Endodermal cell (in vitro differentiated cells): ENCODE measurements around the gene DAPK2. TPM values are rescaled to one million over a fixed set of nuclear protein-coding genes. Genes with fewer than 3 reads are reported as not detected.

ENCODE experiments used
- DNase-seq: peaks from one replicate; pipeline ENCODE4 v3.0.0-alpha.2; 2017
- H3K27ac ChIP-seq: 2 replicates; pipeline ENCODE4 v1.5.1; 2013; ENCODE audit warnings: mild to moderate bottlenecking, low read depth, low read length, moderate library complexity
- H3K27me3 ChIP-seq: 2 replicates; pipeline ENCODE4 v1.6.1; 2013; ENCODE audit warnings: mild to moderate bottlenecking, low read length, moderate library complexity; ENCODE audit not compliant: insufficient read depth, control insufficient read depth, poor library complexity, severe bottlenecking
- H3K36me3 ChIP-seq: 2 replicates; pipeline ENCODE4 v1.7.0; 2013; ENCODE audit warnings: mild to moderate bottlenecking, low read length, moderate library complexity; ENCODE audit not compliant: control insufficient read depth, insufficient read depth
- H3K4me1 ChIP-seq: one replicate; pipeline ENCODE4 v1.7.0; 2013; ENCODE audit warnings: low read length; ENCODE audit not compliant: control insufficient read depth, insufficient read depth
- H3K4me3 ChIP-seq: 2 replicates; pipeline ENCODE4 v1.5.1; 2013; ENCODE audit warnings: mild to moderate bottlenecking, low read length, moderate library complexity
- H3K9ac ChIP-seq: 2 replicates; pipeline ENCODE4 v1.6.1; 2013; ENCODE audit warnings: mild to moderate bottlenecking, low read length, moderate library complexity; ENCODE audit not compliant: poor library complexity, severe bottlenecking; ENCODE audit errors: extremely low read depth
- H3K9me3 ChIP-seq: 2 replicates; pipeline ENCODE4 v1.6.1; 2013; ENCODE audit warnings: mild to moderate bottlenecking, low read length, moderate library complexity; ENCODE audit not compliant: control insufficient read depth
- H3K27ac Mint-ChIP-seq: 2 replicates; pipeline ENCODE4 v1.8.0; 2020; ENCODE audit warnings: mixed read lengths
- H3K27me3 Mint-ChIP-seq: 2 replicates; pipeline ENCODE4 v1.8.0; 2021; ENCODE audit warnings: mild to moderate bottlenecking, mixed read lengths; ENCODE audit not compliant: insufficient read depth
- H3K36me3 Mint-ChIP-seq: 2 replicates; pipeline ENCODE4 v1.8.0; 2020; ENCODE audit warnings: low read depth, mixed read lengths
- H3K4me1 Mint-ChIP-seq: 2 replicates; pipeline ENCODE4 v1.8.0; 2020; ENCODE audit warnings: mixed read lengths
- H3K4me3 Mint-ChIP-seq: 2 replicates; pipeline ENCODE4 v1.8.0; 2020; ENCODE audit warnings: mild to moderate bottlenecking, moderate library complexity, mixed read lengths
- H3K9me3 Mint-ChIP-seq: 2 replicates; pipeline ENCODE4 v1.8.0; 2020; ENCODE audit warnings: mild to moderate bottlenecking, mixed read lengths
- CTCF ChIP-seq: fragments of 200-600 bp; sonication (generic); conservative IDR thresholded peaks from 2 replicates; pipeline ENCODE4 v1.5.0; 2021; ENCODE audit warnings: antibody characterized with exemption, mild to moderate bottlenecking
- WGBS, 2 experiments: methylation state at CpG; one replicate each; pipeline versions ENCODE4 v1.1.5 to v1.1.7; 2013; ENCODE audit warnings: missing lambda C conversion rate in 2 of 2, mixed read lengths in 1 of 2; ENCODE audit not compliant: insufficient coverage in 1 of 2, insufficient read length in 1 of 2; 5-methylcytosine and 5-hydroxymethylcytosine counted together
- total RNA-seq, 2 donors: library from RNA; stranded (reverse); fragmentation: NEBNext Ultra II Directional in 1 of 2; extraction: Animal tissue kit (Norgen Biotek cat#: 25700) in 1 of 2; gene quantifications; 2 replicates in 1 of 2; 3 replicates in 1 of 2; pipeline ENCODE4 v1.2.1, GENCODE V29; 2021

DAPK2 gene
- total RNA-seq, 2 donors from 2014 or later: 2.4 to 2.6 TPM

DNA sequence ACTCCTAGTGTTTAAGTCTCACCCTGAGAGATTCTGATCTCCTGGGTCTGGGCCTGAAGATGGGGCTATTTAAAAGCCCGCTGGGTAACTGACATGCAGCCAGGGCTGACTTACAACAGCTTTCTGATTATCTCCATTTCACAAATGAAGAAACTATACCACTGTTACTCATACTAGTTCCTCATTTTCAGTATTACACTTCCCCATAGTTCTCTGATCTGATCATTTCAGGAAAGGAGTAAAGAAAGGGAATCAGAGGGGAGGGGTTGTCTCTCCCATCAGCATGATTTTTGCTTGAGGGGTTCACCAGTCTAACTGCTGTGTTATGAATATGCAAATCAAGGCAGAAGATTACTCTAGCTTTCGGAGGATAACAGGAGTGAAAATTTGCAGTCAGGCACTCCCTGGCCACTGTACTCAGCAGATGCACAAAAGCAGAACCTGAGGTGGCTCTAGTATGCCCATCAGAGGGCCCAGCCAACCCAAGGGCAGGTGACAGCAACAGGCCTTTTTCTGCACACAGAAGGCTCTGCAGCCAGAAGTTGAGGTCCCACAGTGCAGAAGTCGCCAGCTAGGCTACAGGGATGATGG is 59.4 kb downstream of the DAPK2 start:
- no peak overlapping the region for H3K4me3 ChIP-seq
- DNase-seq: no peak
- WGBS, 2 experiments: 89 to 93% methylated on average over 3 of the region's 3 CpGs
- no peak overlapping the region for H3K4me3 Mint-ChIP-seq
- no peaks in the 10 kb centered on the region for H3K27me3 Mint-ChIP-seq
- no peaks in the 10 kb centered on the region for H3K4me1 ChIP-seq
- no peak for TF ChIP-seq CTCF
- no peaks in the 10 kb centered on the region for H3K9me3 Mint-ChIP-seq
- no peak overlapping the region for H3K9ac ChIP-seq
- no peaks in the 10 kb centered on the region for H3K36me3 Mint-ChIP-seq
- H3K27me3 ChIP-seq: no peaks in the 10 kb centered on the region
- no peaks in the 10 kb centered on the region for H3K9me3 ChIP-seq
- H3K27ac ChIP-seq: no peak overlapping the region
- no peak overlapping the region for H3K27ac Mint-ChIP-seq
- no peaks in the 10 kb centered on the region for H3K4me1 Mint-ChIP-seq
- H3K36me3 ChIP-seq: no peaks in the 10 kb centered on the region

- no peak overlapping the region for H3K4me3 Mint-ChIP-seq
Observed at GRCh38 chr15:63986185-63986680, 60.1 kb downstream of the DAPK2 start.

GRCh38 chr15:63985221-63986184 is 60.8 kb downstream of the DAPK2 start:
- no peaks in the 10 kb centered on the region for H3K27me3 ChIP-seq
- no peaks in the 10 kb centered on the region for H3K36me3 ChIP-seq
- Mint-ChIP-seq H3K27me3 (no peaks in the 10 kb centered on the region), H3K27ac (no peak overlapping the region), H3K4me1 (no peaks in the 10 kb centered on the region), H3K9me3 (no peaks in the 10 kb centered on the region), H3K4me3 (no peak overlapping the region), H3K36me3 (no peaks in the 10 kb centered on the region)
- no peak for TF ChIP-seq CTCF
- 88 to 89% methylated on average over 11 to 17 of the region's 17 CpGs for WGBS, 2 experiments
- H3K9me3 ChIP-seq: no peaks in the 10 kb centered on the region
- H3K27ac ChIP-seq: no peak overlapping the region
- no peak overlapping the region for H3K9ac ChIP-seq
- DNase-seq: no peak
- H3K4me3 ChIP-seq: no peak overlapping the region
- H3K4me1 ChIP-seq: no peaks in the 10 kb centered on the region

More at GRCh38 chr15:63986185-63986680, 60.1 kb downstream of the DAPK2 start:
- Mint-ChIP-seq H3K27me3 (no peaks in the 10 kb centered on the region), H3K27ac (no peak overlapping the region), H3K9me3 (no peaks in the 10 kb centered on the region), H3K4me1 (no peaks in the 10 kb centered on the region), H3K36me3 (no peaks in the 10 kb centered on the region)
- TF ChIP-seq CTCF: no peak
- H3K9ac ChIP-seq: no peak overlapping the region
- no peaks in the 10 kb centered on the region for H3K36me3 ChIP-seq
- no peaks in the 10 kb centered on the region for H3K4me1 ChIP-seq
- no peak overlapping the region for H3K4me3 ChIP-seq
- H3K27me3 ChIP-seq: no peaks in the 10 kb centered on the region
- no peak overlapping the region for H3K27ac ChIP-seq
- no peaks in the 10 kb centered on the region for H3K9me3 ChIP-seq
- DNase-seq: no peak
- WGBS, 2 experiments: 94 to 96% methylated on average over 6 of the region's 6 CpGs
